RKO (cell line): ENCODE data around the gene IQCE.
"Not testable (repeated sequence)": the region's sequence is repeated elsewhere in the genome, so short reads cannot be mapped to it uniquely, and the experiment has no call there.

Experiments used
- DNase-seq: peaks from one replicate; pipeline ENCODE4 v3.0.0-alpha.2; 2016; ENCODE audit warnings: low spot score

IQCE gene

GRCh38 chr7:2601907-2602306 lies 43.1 kb downstream of the IQCE start:
- DNase-seq = no peak

DNA sequence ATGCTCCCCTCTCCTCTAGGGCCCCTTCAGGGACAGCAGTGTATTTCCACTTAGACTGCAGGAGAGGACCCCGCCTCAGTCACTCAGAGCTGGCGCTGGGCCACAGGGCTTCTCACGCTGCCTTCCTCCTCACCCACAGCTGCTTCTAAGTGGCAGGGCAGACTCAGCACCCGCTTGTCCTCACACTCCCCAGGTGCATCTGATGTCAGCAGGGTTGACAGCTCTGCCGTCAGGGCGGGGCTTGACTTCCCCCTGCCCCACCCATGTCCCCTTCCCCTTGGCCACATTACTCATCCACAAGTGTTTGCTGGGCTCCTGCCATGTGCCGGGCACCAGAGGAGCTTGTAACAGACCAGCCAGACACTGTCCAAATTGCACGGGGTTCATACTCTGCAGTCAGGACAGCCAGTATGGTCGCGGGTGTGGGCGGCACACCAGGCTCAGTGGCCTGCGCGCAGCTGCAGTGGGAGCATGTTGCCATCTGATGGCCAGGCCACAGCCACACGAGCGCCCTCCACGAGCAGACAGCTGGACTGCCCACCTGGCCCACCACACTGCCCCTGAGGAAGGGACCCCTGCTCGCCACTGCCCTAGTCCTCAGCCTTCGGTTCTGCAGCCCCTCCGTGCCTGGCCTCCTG lies 43.7 kb downstream of the IQCE start:
- DNase-seq = no peak

GRCh38 chr7:2603044-2603965 lies 44.5 kb downstream of the IQCE start:
- no peak for DNase-seq

GRCh38 chr7:2604608-2605174 lies 45.9 kb downstream of the IQCE start:
- DNase-seq = no peak

DNA sequence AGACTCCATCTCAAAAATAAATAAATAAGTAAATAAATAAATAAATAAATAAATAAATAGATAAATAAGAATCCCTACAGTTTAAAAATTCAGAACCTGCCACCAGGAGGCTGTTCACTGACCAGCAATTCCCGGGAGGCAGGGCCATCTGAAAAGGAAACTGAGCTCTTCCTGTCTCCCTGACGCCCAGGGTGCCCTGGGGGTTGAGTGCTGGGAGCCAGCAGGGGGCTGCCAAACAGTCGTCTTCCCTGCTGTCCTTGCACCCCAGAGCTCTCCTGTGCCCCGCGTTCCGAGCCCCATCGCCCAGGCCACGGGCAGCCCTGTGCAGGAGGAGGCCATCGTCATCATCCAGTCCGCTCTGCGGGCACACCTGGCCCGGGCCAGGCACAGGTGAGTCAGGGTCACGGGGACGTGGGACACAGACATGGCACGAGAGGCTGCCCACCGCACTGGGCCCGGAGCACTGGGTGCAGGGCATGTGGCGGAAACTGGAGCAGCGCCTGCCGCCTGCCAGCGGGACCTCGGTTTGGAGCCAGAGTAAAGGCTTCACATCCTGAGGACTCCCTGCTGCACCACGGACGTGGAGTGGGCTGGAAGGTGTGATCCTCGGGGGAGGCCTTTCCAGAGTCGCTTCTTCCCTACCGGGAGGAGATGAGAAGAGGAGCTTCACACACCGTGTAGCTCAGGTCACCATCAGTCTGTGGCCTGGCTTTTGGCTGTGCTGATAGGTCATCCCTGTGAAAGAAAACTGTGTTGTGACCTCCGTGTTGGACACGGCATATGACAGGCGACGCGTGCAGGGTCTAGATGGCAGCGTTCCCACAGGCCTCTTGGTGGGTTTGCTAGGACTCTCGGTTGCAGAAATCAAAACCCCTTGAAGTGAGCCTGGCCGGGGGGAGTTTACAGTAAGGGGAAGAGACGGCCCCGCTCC lies 47.1 kb downstream of the IQCE start:
- no peak for DNase-seq

- DNase-seq = no peak
These were observed 47.8 kb downstream of the IQCE start for GRCh38 chr7:2606539-2606936.

GRCh38 chr7:2607122-2607922 lies 48.5 kb downstream of the IQCE start:
- DNase-seq = no peak

GRCh38 chr7:2607923-2608904 lies 49.4 kb downstream of the IQCE start:
- no peak for DNase-seq

DNA sequence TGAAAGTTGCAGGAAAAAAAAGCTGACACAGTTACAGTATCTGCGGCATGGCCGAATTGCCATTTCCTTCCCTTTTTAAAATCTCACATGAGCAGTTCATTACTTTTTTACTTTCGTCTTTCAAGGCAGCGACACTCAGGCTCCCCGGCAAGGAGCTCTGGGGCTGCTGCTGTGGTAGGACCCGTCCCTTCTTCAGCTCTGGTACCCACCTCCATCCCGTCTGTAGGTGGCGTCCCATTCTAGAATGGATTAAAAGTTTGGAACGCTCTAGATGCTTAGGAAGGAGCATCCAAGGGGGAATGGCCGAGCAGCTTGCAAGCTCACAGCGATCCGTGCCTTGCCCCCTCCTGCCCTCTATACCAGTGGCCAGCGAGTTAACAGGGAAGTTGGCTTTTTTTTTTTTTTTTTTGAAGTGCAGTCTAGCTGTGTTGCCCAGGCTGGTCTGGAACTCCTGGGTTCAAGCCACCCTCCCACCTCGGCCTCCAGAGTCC lies 50.2 kb downstream of the IQCE start:
- no peak for DNase-seq

GRCh38 chr7:2609646-2610045 lies 50.9 kb downstream of the IQCE start:
- not testable (repeated sequence) for DNase-seq

GRCh38 chr7:2610466-2610865 lies 51.7 kb downstream of the IQCE start:
- no peak for DNase-seq

DNA sequence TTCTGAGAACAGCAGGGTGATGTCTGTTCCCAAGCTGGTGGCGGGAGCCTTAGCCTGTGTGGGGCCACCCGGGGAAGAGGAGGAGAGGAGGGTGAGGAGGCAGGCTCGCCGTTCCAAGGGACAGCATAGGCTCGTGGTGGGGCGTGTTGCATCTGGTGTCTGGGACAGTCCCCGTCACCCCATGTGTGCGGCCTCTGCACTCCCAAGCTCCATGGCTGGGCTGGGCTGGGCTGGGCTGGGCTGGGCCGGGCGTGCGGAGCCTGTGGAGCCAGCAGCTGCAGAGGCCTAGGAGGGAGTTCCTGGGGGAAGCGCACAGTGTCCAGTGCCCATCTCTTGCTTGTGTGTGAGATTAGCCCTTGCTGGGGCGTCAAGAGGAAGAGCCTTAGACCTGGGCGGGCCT lies 52.1 kb downstream of the IQCE start:
- DNase-seq = no peak

GRCh38 chr7:2611401-2611800 lies 52.6 kb downstream of the IQCE start:
- no peak for DNase-seq

DNA sequence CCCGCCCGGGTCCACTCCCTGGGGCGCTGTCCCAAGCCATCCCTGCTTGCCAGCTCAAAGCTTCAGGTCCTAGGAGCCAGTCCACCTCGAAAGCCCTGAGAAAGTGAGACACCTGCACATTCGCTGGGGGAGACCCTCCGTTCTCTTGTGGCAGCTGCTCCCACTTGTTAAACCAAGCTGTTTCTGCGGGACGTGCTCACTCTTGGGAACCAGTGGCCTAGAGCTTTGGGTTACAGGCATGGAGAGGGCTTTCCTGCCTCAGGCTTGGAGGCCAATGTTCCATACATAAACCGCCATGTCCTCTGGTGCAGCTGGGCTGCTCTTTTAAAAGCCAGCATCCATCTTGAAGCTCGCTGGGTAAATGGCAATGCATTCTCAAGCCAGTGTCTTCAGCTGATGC lies 53.1 kb downstream of the IQCE start:
- DNase-seq = no peak

DNA sequence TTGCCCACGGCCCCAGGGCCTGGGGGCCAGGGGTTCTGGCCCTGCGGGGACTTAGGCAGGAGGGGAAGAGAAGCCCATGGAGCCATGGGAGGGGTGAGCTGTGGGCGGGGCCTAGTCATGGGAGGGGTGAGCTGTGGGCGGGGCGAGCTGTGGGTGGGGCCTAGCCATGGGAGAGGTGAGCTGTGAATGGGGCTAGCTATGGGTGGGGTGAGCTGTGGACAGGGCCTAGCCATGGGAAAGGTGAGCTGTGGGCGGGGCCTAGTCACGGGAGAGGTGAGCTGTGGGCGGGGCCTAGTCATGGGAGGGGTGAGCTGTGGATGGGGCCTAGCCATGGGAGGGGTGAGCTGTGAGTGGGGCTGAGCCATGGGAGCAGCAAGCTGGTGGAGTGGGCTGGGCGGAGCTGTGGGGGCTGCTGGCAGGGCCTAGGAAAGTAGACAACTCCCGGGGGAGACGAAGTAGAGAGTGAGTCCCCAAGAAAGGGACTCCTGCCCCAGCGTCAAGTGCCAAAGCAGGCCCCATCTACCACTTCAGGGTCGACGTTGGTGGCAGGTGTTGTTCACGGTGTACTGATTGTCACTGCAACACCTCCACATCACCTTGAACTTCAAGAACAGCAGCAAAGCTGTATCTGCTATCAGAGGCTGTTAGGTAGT lies 53.8 kb downstream of the IQCE start:
- DNase-seq = no peak

- DNase-seq = no peak
These were observed 54.5 kb downstream of the IQCE start for GRCh38 chr7:2613098-2613930.

DNA sequence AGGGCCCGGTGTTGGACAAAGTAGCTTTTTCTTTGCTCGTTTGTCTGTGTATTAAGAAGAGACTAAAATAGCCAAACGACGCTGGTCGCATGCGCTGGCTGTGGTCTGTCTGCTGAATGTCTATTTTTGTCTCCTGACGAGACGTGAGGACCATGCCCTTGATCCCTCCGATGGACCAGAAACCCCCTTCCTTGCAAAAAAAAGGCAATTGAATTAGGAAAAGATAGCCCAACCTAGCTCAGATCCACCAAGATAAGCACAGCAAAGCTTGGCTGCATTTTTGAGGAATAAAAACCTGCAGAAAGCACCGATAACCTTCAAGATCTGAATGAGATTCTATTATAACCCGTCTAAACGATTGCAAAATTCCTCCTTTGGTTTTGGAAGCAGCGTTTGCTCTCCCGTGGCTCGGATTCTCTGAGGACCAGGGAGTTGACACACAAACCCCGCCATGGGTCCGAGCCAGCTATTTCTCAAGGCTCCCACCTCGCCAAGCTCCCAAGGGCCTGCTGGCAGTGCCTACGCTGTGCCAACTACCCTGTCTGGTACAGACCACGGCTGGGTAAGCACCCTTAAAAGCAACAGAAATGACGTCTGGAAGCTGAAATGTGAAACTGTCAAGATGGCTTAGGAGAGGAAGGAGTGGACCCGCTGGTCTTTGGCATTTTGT lies 55.3 kb downstream of the IQCE start:
- DNase-seq = no peak
